H1 (cell line): ENCODE results near the gene KIAA1671. TPM values are rescaled to one million over a fixed set of nuclear protein-coding genes. Genes with fewer than 3 reads are reported as not detected.

Source experiments
- CTCF ChIA-PET: fragments of 300-600 bp; sonication (Branson Sonifier 250); formaldehyde crosslinking; loops from one replicate; lab custom pipeline; 2021; ENCODE audit not compliant: partially characterized antibody; lab: Charles Lee
- POLR2A ChIA-PET: fragments of 300-600 bp; sonication (Branson Sonifier 250); formaldehyde crosslinking; loops from one replicate; lab custom pipeline; 2021; ENCODE audit warnings: inconsistent platforms; ENCODE audit not compliant: partially characterized antibody; lab: Charles Lee
- DNase-seq, 2 experiments: peaks; one replicate each; pipeline versions ENCODE4 v3.0.0 to v3.0.0-alpha.2; 2010 to 2022; ENCODE audit warnings: low spot score in 2 of 2, low read depth in 1 of 2, mixed read lengths in 1 of 2
- FAIRE-seq: peaks from 2 replicates; lab custom pipeline; 2011; peaks lifted over from hg19 to GRCh38; lab: Jason Lieb, UNC
- H2AFZ ChIP-seq: 2 replicates; pipeline ENCODE4 v1.8.1; 2012; ENCODE audit warnings: low read length, inconsistent platforms
- H2AK5ac ChIP-seq: 2 replicates; pipeline ENCODE4 v1.6.1; 2013; ENCODE audit warnings: low read depth, low read length
- H2BK120ac ChIP-seq: replicated peaks from 2 replicates; pipeline ENCODE3; 2013; ENCODE audit warnings: low read depth, low read length, inconsistent platforms
- H2BK12ac ChIP-seq: 2 replicates; pipeline ENCODE4 v1.6.1; 2013; ENCODE audit warnings: low read depth, low read length
- H2BK15ac ChIP-seq: 2 replicates; pipeline ENCODE4 v1.6.1; 2013; ENCODE audit warnings: low read length
- H2BK20ac ChIP-seq: 2 replicates; pipeline ENCODE4 v1.6.1; 2013; ENCODE audit warnings: low read length
- H2BK5ac ChIP-seq: 2 replicates; pipeline ENCODE4 v1.6.1; 2013; ENCODE audit warnings: low read depth, low read length
- H3K14ac ChIP-seq: 2 replicates; pipeline ENCODE4 v1.6.1; 2013; ENCODE audit warnings: inconsistent platforms; ENCODE audit not compliant: insufficient read length
- H3K18ac ChIP-seq: 2 replicates; pipeline ENCODE4 v1.6.1; 2013; ENCODE audit warnings: low read length; ENCODE audit errors: extremely low read depth
- H3K23ac ChIP-seq: 2 replicates; pipeline ENCODE4 v1.6.1; 2013; ENCODE audit warnings: inconsistent platforms; ENCODE audit not compliant: insufficient read length
- H3K23me2 ChIP-seq: 2 replicates; pipeline ENCODE4 v1.6.1; 2013; ENCODE audit warnings: low read depth, low read length
- H3K27ac ChIP-seq: 2 replicates; pipeline ENCODE4 v1.6.1; 2011; ENCODE audit warnings: low read depth, low read length, inconsistent platforms
- H3K27me3 ChIP-seq, 4 experiments: replicated peaks in 1 of 4; 1 replicate in 1 of 4; 2 replicates in 3 of 4; pipeline versions ENCODE4 v1.6.1 to v1.8.1; 2011 to 2013; ENCODE audit warnings: low read length in 3 of 4, mild to moderate bottlenecking in 3 of 4, inconsistent platforms in 2 of 4, mixed read lengths in 2 of 4, moderate library complexity in 1 of 4; ENCODE audit not compliant: control insufficient read depth in 3 of 4, insufficient read depth in 3 of 4; ENCODE audit errors: extremely low read depth in 1 of 4
- H3K36me3 ChIP-seq, 4 experiments: 2 replicates each; pipeline versions ENCODE4 v1.6.1 to v1.8.1; 2011 to 2013; ENCODE audit warnings: mild to moderate bottlenecking in 4 of 4, low read length in 3 of 4, moderate library complexity in 2 of 4, control low read depth in 1 of 4, inconsistent platforms in 1 of 4; ENCODE audit not compliant: insufficient read depth in 4 of 4, control insufficient read depth in 2 of 4
- H3K4ac ChIP-seq: replicated peaks from 2 replicates; pipeline ENCODE3; 2013; ENCODE audit warnings: low read length, low read depth, mixed read lengths, inconsistent platforms; ENCODE audit not compliant: insufficient read length
- H3K4me1 ChIP-seq, 4 experiments: replicated peaks in 1 of 4; 1 replicate in 1 of 4; 2 replicates in 3 of 4; pipeline versions ENCODE4 v1.6.1 to v1.8.1; 2011 to 2013; ENCODE audit warnings: low read length in 3 of 4, inconsistent platforms in 2 of 4, mixed read lengths in 1 of 4; ENCODE audit not compliant: insufficient read depth in 4 of 4, control insufficient read depth in 3 of 4
- H3K4me2 ChIP-seq, 2 experiments: 2 replicates each; pipeline versions ENCODE4 v1.6.1 to v1.8.1; 2011 to 2013; ENCODE audit warnings: low read depth in 2 of 2, low read length in 2 of 2, control low read depth in 1 of 2, inconsistent platforms in 1 of 2, mild to moderate bottlenecking in 1 of 2; ENCODE audit not compliant: insufficient read depth in 1 of 2
- H3K4me3 ChIP-seq, 4 experiments: fragments of 200-600, 300-600 bp in 1 of 4; sonication (generic), shearing (Covaris generic), sonication (Bioruptor Twin) in 1 of 4; 2 replicates each; pipeline versions ENCODE4 v1.5.1 to v1.8.1; 2011 to 2016; ENCODE audit warnings: low read length in 4 of 4, low read depth in 3 of 4, control low read depth in 2 of 4, inconsistent platforms in 2 of 4, mild to moderate bottlenecking in 2 of 4, mixed read lengths in 1 of 4, moderate library complexity in 1 of 4; ENCODE audit not compliant: insufficient read depth in 2 of 4; ENCODE audit errors: extremely low read depth in 1 of 4
- H3K56ac ChIP-seq: replicated peaks from 2 replicates; pipeline ENCODE3; 2013; ENCODE audit warnings: low read depth, mild to moderate bottlenecking, mixed read lengths, low read length, inconsistent platforms; ENCODE audit not compliant: insufficient read length
- H3K79me1 ChIP-seq: 2 replicates; pipeline ENCODE4 v1.6.1; 2013; ENCODE audit warnings: low read depth, low read length, control low read depth
- H3K79me2 ChIP-seq, 2 experiments: 2 replicates each; pipeline versions ENCODE4 v1.6.1 to v1.8.1; 2012 to 2013; ENCODE audit warnings: low read length in 2 of 2, mild to moderate bottlenecking in 2 of 2, inconsistent platforms in 1 of 2; ENCODE audit not compliant: insufficient read depth in 2 of 2, control insufficient read depth in 1 of 2
- H3K9ac ChIP-seq, 4 experiments: replicated peaks in 1 of 4; 1 replicate in 1 of 4; 2 replicates in 3 of 4; pipeline versions ENCODE4 v1.6.1 to v1.8.1; 2011 to 2013; ENCODE audit warnings: low read depth in 3 of 4, low read length in 3 of 4, control low read depth in 2 of 4, mild to moderate bottlenecking in 2 of 4, moderate library complexity in 2 of 4, inconsistent platforms in 1 of 4; ENCODE audit errors: extremely low read depth in 1 of 4
- H3K9me3 ChIP-seq, 2 experiments: 2 replicates each; pipeline versions ENCODE4 v1.6.1 to v1.8.1; 2012 to 2013; ENCODE audit warnings: mild to moderate bottlenecking in 2 of 2, moderate library complexity in 2 of 2, control low read depth in 1 of 2, inconsistent platforms in 1 of 2, low read depth in 1 of 2, low read length in 1 of 2, mixed read lengths in 1 of 2; ENCODE audit not compliant: insufficient read depth in 2 of 2
- H4K20me1 ChIP-seq, 2 experiments: replicated peaks in 1 of 2; 2 replicates each; pipeline versions ENCODE3 to v1.8.1; 2011 to 2013; ENCODE audit warnings: inconsistent platforms in 2 of 2, low read length in 2 of 2, mild to moderate bottlenecking in 1 of 2; ENCODE audit not compliant: insufficient read depth in 2 of 2, control insufficient read depth in 1 of 2
- H4K5ac ChIP-seq: 2 replicates; pipeline ENCODE4 v1.6.1; 2013; ENCODE audit warnings: low read length, low read depth, mixed read lengths, inconsistent platforms; ENCODE audit not compliant: insufficient read length
- H4K8ac ChIP-seq: 2 replicates; pipeline ENCODE4 v1.8.0; 2013; ENCODE audit warnings: mild to moderate bottlenecking, moderate library complexity, low read length, inconsistent platforms; ENCODE audit not compliant: insufficient read depth; ENCODE audit errors: extremely low read depth
- H4K91ac ChIP-seq: replicated peaks from 2 replicates; pipeline ENCODE3; 2013; ENCODE audit warnings: low read length, mixed read lengths, inconsistent platforms; ENCODE audit not compliant: insufficient read length
- ASH2L ChIP-seq: fragments of 200-600, 300-600 bp; sonication (generic); IDR thresholded peaks from one replicate; pipeline ENCODE4 v1.7.1; 2017; ENCODE audit warnings: low read length
- ATF3 ChIP-seq: IDR thresholded peaks from 2 replicates; pipeline ENCODE4 v1.6.1; 2011; ENCODE audit warnings: low read depth, mild to moderate bottlenecking, low read length; ENCODE audit not compliant: insufficient read depth
- KDM1A ChIP-seq: fragments of 200-600, 300-600 bp; sonication (generic); IDR thresholded peaks from 2 replicates; pipeline ENCODE4 v1.7.1; 2016; ENCODE audit warnings: mild to moderate bottlenecking, low read length, borderline replicate concordance
- POLR2A ChIP-seq, 2 experiments: IDR thresholded peaks; 1 replicate in 1 of 2; 2 replicates in 1 of 2; pipeline ENCODE4 v1.6.1; 2011; ENCODE audit warnings: low read depth in 2 of 2, low read length in 2 of 2, mild to moderate bottlenecking in 2 of 2; ENCODE audit errors: control extremely low read depth in 1 of 2
- WGBS, 2 experiments: shearing (Covaris generic) in 1 of 2; methylation state at CpG; one replicate each; pipeline versions ENCODE4 v1.1.6 to v1.1.7; 2013 to 2015; ENCODE audit warnings: low lambda C conversion rate in 2 of 2, mixed read lengths in 2 of 2, inconsistent platforms in 1 of 2, low coverage in 1 of 2, missing lambda C conversion rate in 1 of 2; ENCODE audit not compliant: insufficient replicate concordance in 2 of 2, insufficient coverage in 1 of 2, insufficient read length in 1 of 2; ENCODE audit errors: extremely low coverage in 1 of 2, missing lambda C conversion rate in 1 of 2; 5-methylcytosine and 5-hydroxymethylcytosine counted together
- polyA plus RNA-seq, 7 experiments: library from polyadenylated mRNA; depleted of rRNA in 3 of 7; stranded (reverse) in 5 of 7; unstranded in 2 of 7; fragments of >200 nt in 5 of 7; fragments of 200-250 nt in 2 of 7; gene quantifications; 1 replicate in 5 of 7; 2 replicates in 1 of 7; 4 replicates in 1 of 7; pipeline versions ENCODE4 v1.2.1 to v1.2.3, GENCODE V29; 2011 to 2013; ENCODE audit warnings: missing spikeins in 2 of 7, mixed read lengths in 2 of 7
- total RNA-seq: library from RNA; stranded (reverse); fragmentation: NEBNext Ultra II Directional; extraction: Animal tissue kit (Norgen Biotek cat#: 25700); gene quantifications from 2 replicates; pipeline ENCODE4 v1.2.1, GENCODE V29; 2021

Gene KIAA1671
- total and polyA plus RNA-seq, 2 of the 8 experiments (the other 6 are each of a cell fraction or from before 2014, with no cell fraction given), result 6.4 to 23.9 TPM

- H4K91ac ChIP-seq, result no peak overlapping the region
- H3K4me1 ChIP-seq, result no peaks in the 10 kb centered on the region
- H3K27me3 ChIP-seq, result no peaks in the 10 kb centered on the region
- H3K4ac ChIP-seq, result no peak overlapping the region
- H3K9me3 ChIP-seq, result peaks cover 0 to 5% of the 10 kb centered on the region in 2 experiments; a peak in 1 of 4 replicates
- no peak overlapping the region for H3K4me2 ChIP-seq
- no peak overlapping the region for H3K23ac ChIP-seq
- WGBS, 2 experiments, result 72% methylated on average over 2 of the region's 2 CpGs; no CpG with 5 or more reads in 1 of the 2 experiments
- no peak overlapping the region for H2BK20ac ChIP-seq
- peaks cover 1 to 4% of the 10 kb centered on the region in 2 experiments for H4K20me1 ChIP-seq
- no peak overlapping the region for H3K14ac ChIP-seq
- H3K27ac ChIP-seq, result no peak overlapping the region
- H3K56ac ChIP-seq, result no peak overlapping the region
- no peak for FAIRE-seq
- no peak overlapping the region for H3K18ac ChIP-seq
- no peak overlapping the region for H4K8ac ChIP-seq
- no peaks in the 10 kb centered on the region for H3K23me2 ChIP-seq
- H2BK5ac ChIP-seq, result no peak overlapping the region
- peaks cover 8 to 12% (median 8%) of the 10 kb centered on the region in 4 experiments; a peak in 5 of 8 replicates for H3K36me3 ChIP-seq
- TF ChIP-seq ASH2L, result no peak
- no peak for TF ChIP-seq KDM1A
- TF ChIP-seq ATF3, result no peak
- no peak for TF ChIP-seq POLR2A (IDR thresholded peaks at IDR 0.05; ENCODE audit: control extremely low read depth in 1 of 2, low read depth in 2 of 2, low read length in 2 of 2)
- TF ChIP-seq, all 59 proteins: peak for 0
- Histone ChIP-seq H4K5ac (no peak overlapping the region), H2BK15ac (no peak overlapping the region), H3K79me1 (no peaks in the 10 kb centered on the region; the same call in none of the 2 replicates), H3K79me2 (no peaks in the 10 kb centered on the region), H2BK12ac (no peak overlapping the region), H3K9ac (no peak overlapping the region), H3K4me3 (no peak overlapping the region), H2AK5ac (no peak overlapping the region), H2BK120ac (no peak overlapping the region), H2AFZ (no peak overlapping the region)
- CTCF ChIA-PET, result interaction anchor here (1.4 to 4.0 kb wide), 4 partner anchors 9 to 107 kb away, joined by 4 to 13 read pairs (median 8); no protein-coding TSS in a partner anchor
- POLR2A ChIA-PET, result no interaction called here
- no peak for DNase-seq
Measured at GRCh38 chr22:25045159-25045558, 92.6 kb downstream of the KIAA1671 start.
